AG09309 (cell line): ENCODE results near the gene GFOD2.

ENCODE experiments used
- DNase-seq: peaks from one replicate; pipeline ENCODE4 v3.0.0-alpha.2; 2010; ENCODE audit warnings: low read depth
- H3K4me3 ChIP-seq: 2 replicates; pipeline ENCODE4 v1.5.1; 2011; ENCODE audit warnings: mild to moderate bottlenecking, low read depth, low read length, moderate library complexity; ENCODE audit not compliant: control insufficient read depth
- CTCF ChIP-seq: IDR thresholded peaks from 2 replicates; pipeline ENCODE4 v1.5.1; 2011; ENCODE audit warnings: mild to moderate bottlenecking, low read depth, low read length, inconsistent platforms; ENCODE audit not compliant: insufficient read depth, control insufficient read depth; ENCODE audit errors: missing control alignments

Gene GFOD2

GRCh38 chr16:67647681-67648080 lies 71.4 kb downstream of the GFOD2 start:
- no peak overlapping the region for H3K4me3 ChIP-seq
- no peak for DNase-seq
- no peak for TF ChIP-seq CTCF

- DNase-seq: no peak
- no peak overlapping the region for H3K4me3 ChIP-seq
- no peak for TF ChIP-seq CTCF
Observed at GRCh38 chr16:67647111-67647651, 71.9 kb downstream of the GFOD2 start.

- TF ChIP-seq CTCF: no peak
- DNase-seq: no peak
- H3K4me3 ChIP-seq: no peak overlapping the region
Observed at GRCh38 chr16:67645397-67646121, 73.6 kb downstream of the GFOD2 start.

GRCh38 chr16:67644038-67644437 lies 75.1 kb downstream of the GFOD2 start:
- no peak overlapping the region for H3K4me3 ChIP-seq
- no peak for DNase-seq
- TF ChIP-seq CTCF: no peak

- H3K4me3 ChIP-seq: no peak overlapping the region
- no peak for DNase-seq
- TF ChIP-seq CTCF: peak; percentile 7
Observed at GRCh38 chr16:67641779-67642708, 77.1 kb downstream of the GFOD2 start.

GRCh38 chr16:67637625-67638024 lies 81.5 kb downstream of the GFOD2 start:
- H3K4me3 ChIP-seq: no peak overlapping the region
- DNase-seq: no peak
- no peak for TF ChIP-seq CTCF
